Naive B cell (primary cell): ENCODE data around the gene TMOD4. TPM values are rescaled to one million over a fixed set of nuclear protein-coding genes. Genes with fewer than 3 reads are reported as not detected.

ENCODE experiments used
- ATAC-seq, 2 donors: fragments of 150-1000 bp; cut with Tn5 transposase; 2 replicates each; pipeline ENCODE4 v1.10.0; 2021; ENCODE audit warnings: low read depth in 2 of 2, mild to moderate bottlenecking in 2 of 2, moderate library complexity in 2 of 2
- DNase-seq: peaks from one replicate; pipeline ENCODE4 v3.0.0; 2022
- H3K27ac Mint-ChIP-seq, 6 donors: one replicate each; pipeline ENCODE4 v1.8.0; 2020 to 2022; ENCODE audit warnings: mild to moderate bottlenecking in 6 of 6, mixed read lengths in 6 of 6, moderate library complexity in 5 of 6, inconsistent platforms in 2 of 6
- H3K27me3 Mint-ChIP-seq, 3 donors: one replicate each; pipeline ENCODE4 v1.8.0; 2021 to 2022; ENCODE audit warnings: mixed read lengths in 3 of 3, mild to moderate bottlenecking in 1 of 3
- H3K36me3 Mint-ChIP-seq, 2 donors: one replicate each; pipeline ENCODE4 v1.8.0; 2020 to 2022; ENCODE audit warnings: mixed read lengths in 2 of 2, inconsistent platforms in 1 of 2, mild to moderate bottlenecking in 1 of 2
- H3K4me1 Mint-ChIP-seq, 3 donors: one replicate each; pipeline ENCODE4 v1.8.0; 2020 to 2022; ENCODE audit warnings: mixed read lengths in 3 of 3, inconsistent platforms in 1 of 3, mild to moderate bottlenecking in 1 of 3, moderate library complexity in 1 of 3
- H3K4me3 Mint-ChIP-seq, 8 donors: one replicate each; pipeline ENCODE4 v1.8.0; 2020 to 2022; ENCODE audit warnings: mild to moderate bottlenecking in 8 of 8, mixed read lengths in 8 of 8, moderate library complexity in 8 of 8, inconsistent platforms in 2 of 8
- H3K9me3 Mint-ChIP-seq, 7 donors: one replicate each; pipeline ENCODE4 v1.8.0; 2020 to 2022; ENCODE audit warnings: mixed read lengths in 7 of 7, mild to moderate bottlenecking in 5 of 7, inconsistent platforms in 2 of 7, moderate library complexity in 1 of 7
- polyA plus RNA-seq, 6 donors: library from polyadenylated mRNA; unstranded; fragments of 300-500 nt; fragmentation: Illumina TruSeq; gene quantifications; one replicate each; pipeline ENCODE4 v1.2.3, GENCODE V29; 2021; ENCODE audit warnings: low read depth in 6 of 6

Gene TMOD4
- polyA plus RNA-seq, 6 donors from 2014 or later = 0.32 to 1.2 (median 0.53) TPM; not detected in 3

DNA sequence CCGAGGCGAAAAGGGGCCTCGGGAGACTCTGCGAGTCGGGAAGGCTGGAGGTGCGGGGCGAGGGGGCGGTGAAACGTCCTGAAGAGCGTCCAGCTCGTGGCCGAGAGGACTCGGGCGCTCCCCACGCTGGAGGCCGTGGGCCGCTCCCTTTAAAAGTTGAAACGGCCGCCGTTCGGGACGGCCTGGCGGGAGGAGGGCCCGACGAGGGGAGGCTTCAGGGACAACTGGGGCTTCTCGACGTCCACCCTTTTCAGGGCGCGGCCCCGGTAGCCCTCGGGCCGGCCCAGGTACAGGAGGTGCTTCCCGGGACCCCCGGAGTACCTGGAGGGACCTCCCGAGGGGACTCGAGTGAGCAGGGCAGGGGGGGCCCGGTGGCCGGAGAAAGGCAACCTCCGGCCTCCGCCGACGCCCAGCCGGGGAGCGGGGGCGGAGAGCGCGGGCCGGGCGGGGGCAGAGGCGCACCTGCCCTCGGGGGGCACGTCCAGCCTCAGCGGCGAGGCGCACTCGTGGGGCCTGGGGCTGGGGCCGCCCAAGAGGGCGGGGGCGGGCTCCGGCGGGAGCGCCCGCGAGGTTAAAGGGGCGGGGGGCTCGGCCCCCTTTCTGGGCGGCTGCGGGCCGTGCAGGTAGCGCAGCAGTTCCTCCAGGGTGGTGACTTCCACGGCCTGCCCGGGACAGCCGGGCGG, 43.3 kb downstream of the TMOD4 start:
- Mint-ChIP-seq H3K27ac (no peak overlapping the region), H3K9me3 (no peaks in the 10 kb centered on the region), H3K4me1 (peaks cover 4 to 15% (median 13%) of the 10 kb centered on the region in 3 donors), H3K27me3 (no peaks in the 10 kb centered on the region), H3K36me3 (no peaks in the 10 kb centered on the region), H3K4me3 (peak overlapping the region in 1 of 8 donors; percentile 84)
- no peak for ATAC-seq
- no peak for DNase-seq

DNA sequence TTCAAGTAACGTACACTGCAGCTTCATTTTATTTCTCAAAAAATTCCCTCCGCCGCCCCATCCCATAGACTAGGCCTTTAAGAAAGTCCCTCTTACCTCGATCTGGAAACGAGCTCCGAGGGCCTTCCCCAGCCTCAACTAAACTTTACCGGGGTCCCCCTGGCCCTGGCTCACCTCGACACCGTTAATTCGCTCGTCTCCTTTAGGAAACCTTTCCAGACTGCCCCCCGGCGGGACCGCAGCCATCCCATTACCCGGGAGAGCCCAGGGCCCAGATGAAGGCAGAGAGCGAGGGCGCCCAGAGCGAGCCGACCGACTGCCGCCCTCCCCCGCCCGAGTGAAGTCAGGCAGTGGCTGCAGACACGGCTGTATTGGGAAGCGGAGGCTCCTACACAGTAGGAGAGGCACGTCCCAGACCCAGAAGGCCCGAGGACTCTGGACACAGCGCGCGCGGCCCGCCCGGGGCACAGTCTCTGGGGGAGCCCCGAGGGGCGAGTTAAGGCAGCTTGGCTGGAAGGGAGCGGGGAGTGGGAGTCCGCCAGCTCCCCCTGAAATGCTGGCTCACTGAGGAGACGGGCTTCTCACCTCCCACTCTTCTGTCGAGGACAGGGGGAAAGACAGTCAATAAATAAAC, 44.0 kb downstream of the TMOD4 start:
- no peaks in the 10 kb centered on the region for H3K27me3 Mint-ChIP-seq
- H3K4me3 Mint-ChIP-seq = peak overlapping the region; percentile 76 to 90 (median 86)
- DNase-seq = no peak
- no peaks in the 10 kb centered on the region for H3K9me3 Mint-ChIP-seq
- peaks cover 4 to 15% (median 13%) of the 10 kb centered on the region in 3 donors for H3K4me1 Mint-ChIP-seq
- peak overlapping the region in 3 of 6 donors; percentile 27 to 93 (median 66) for H3K27ac Mint-ChIP-seq
- no peak for ATAC-seq
- H3K36me3 Mint-ChIP-seq = no peaks in the 10 kb centered on the region

DNA sequence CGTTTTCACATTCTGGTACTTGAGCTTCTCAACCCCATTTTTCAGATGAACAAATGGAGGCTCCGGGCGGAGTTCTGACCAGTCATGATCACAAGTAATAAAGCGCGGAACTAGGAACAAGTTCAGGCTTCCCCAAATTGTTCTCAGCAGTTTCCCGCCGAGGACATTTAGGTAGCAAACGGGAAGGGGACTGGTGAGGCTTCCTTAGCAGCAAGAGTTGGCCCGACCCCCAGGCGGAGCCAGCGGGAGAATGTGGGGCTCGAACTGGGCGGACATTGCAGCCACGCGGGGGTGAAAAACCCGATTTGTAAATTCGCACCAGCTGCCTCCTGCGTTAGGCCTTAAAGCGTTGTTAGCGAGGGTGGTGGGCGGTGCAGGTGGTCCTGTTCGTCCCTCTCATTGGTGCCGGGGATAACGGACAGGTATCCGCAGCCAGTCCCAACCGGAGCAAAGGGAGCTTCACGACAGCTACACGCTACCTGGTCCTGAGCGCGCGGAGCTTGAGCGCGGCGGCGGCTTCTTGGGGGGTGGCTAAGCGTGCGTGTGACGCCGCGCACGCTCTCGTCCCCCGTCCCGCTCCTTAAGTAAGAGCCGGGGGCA, 44.7 kb downstream of the TMOD4 start:
- Mint-ChIP-seq H3K9me3 (no peaks in the 10 kb centered on the region), H3K27ac (peak overlapping the region in 5 of 6 donors; percentile 9 to 93 (median 66)), H3K27me3 (no peaks in the 10 kb centered on the region), H3K36me3 (no peaks in the 10 kb centered on the region), H3K4me3 (peak overlapping the region; percentile 76 to 90 (median 86)), H3K4me1 (peaks cover 4 to 15% (median 13%) of the 10 kb centered on the region in 3 donors)
- ATAC-seq (peak; percentile 99 to 100), DNase-seq (peak; percentile 84)

DNA sequence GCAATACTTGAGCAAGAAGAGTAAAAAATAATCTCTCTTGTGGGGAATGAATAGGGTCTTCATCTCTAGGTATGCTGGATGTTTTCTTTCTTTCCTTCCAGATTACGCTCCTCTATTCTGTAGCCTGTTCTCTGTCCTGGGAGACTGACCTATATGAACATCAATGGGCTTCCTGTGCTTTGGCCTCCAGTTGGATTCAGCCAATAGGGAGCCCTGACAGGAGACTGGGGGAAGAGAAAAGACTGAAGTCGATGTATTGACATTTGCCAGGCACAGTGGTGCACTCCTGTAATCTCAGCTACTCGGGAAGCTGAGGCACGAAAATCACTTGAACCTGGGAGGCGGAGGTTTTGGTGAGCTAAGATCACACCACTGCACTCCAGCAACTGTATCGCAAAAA, 47.0 kb downstream of the TMOD4 start:
- DNase-seq = no peak
- Mint-ChIP-seq H3K36me3 (no peaks in the 10 kb centered on the region), H3K9me3 (no peaks in the 10 kb centered on the region), H3K27ac (no peak overlapping the region), H3K4me3 (no peak overlapping the region), H3K4me1 (peaks cover 4 to 15% (median 13%) of the 10 kb centered on the region in 3 donors), H3K27me3 (no peaks in the 10 kb centered on the region)
- no peak for ATAC-seq

DNA sequence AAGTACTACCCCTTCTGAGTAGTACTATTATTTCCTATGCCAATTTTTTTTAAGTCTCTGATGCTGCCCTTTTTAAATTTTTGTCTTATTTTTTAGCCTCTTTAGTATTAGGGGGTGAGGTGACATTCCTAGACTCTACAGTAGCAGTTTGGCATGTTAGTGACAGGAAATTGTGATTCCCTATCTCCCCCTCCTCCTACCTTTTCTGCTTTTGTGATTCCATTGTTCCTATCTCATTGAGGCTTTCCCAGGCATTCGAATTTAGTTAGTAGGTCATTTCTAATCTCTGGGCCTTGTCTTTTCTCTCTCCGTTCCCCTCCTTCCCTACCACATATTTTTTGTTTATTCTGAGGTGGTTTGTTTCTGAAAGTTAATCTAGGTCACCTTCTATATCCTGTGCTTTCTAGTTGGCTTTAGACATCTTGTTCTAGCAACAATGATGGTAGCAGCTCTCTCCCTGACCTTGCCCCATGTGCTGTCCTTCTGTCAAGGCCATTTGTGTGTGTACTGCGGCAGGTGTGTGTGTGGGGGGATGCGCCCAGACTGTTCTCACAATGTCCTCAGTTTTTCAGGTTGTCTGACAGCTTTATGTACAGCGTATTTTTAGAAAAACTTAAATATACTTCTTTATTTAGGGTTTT, 50.9 kb downstream of the TMOD4 start:
- Mint-ChIP-seq H3K4me3 (no peak overlapping the region), H3K27me3 (no peaks in the 10 kb centered on the region), H3K27ac (peak overlapping the region in 2 of 6 donors; percentile 4 to 19), H3K4me1 (no peaks in the 10 kb centered on the region), H3K36me3 (peaks cover 0 to 4% of the 10 kb centered on the region in 2 donors), H3K9me3 (no peaks in the 10 kb centered on the region)
- DNase-seq (no peak), ATAC-seq (no peak)

Other genes starting within 250 kb of the TMOD4 start
- gene SETDB1, start 249.6 kb downstream of the TMOD4 start, polyA plus RNA-seq = 10 to 100 TPM; 16.5 to 30.5 (median 22.6) TPM
- 100 to 1,000 TPM in 4 of 6 donors, 10 to 100 TPM in 2; 95.5 to 127 (median 115) TPM for gene CERS2, start 201.1 kb downstream of the TMOD4 start, polyA plus RNA-seq
- gene ANXA9, start 193.7 kb downstream of the TMOD4 start, polyA plus RNA-seq = under 1 TPM in 2 of 6 donors, not detected in 4; 0.13 to 0.42 TPM
- gene MINDY1, start 169.1 kb downstream of the TMOD4 start, polyA plus RNA-seq = 1 to 10 TPM; 2.4 to 8.8 (median 3.5) TPM
- 10 to 100 TPM; 40.2 to 89.9 (median 48.7) TPM for gene PRUNE1, start 167.5 kb downstream of the TMOD4 start, polyA plus RNA-seq
- under 1 TPM in 1 of 6 donors, not detected in 5; 0.19 TPM for gene BNIPL, start 139.4 kb downstream of the TMOD4 start, polyA plus RNA-seq
- gene C1orf56, start 128.2 kb downstream of the TMOD4 start, polyA plus RNA-seq = 10 to 100 TPM in 1 of 6 donors, 1 to 10 TPM in 5; 1.3 to 10.7 (median 8.2) TPM
- 100 to 1,000 TPM in 5 of 6 donors, 10 to 100 TPM in 1; 98.9 to 152 (median 119) TPM for gene CDC42SE1, start 116.4 kb downstream of the TMOD4 start, polyA plus RNA-seq
- 1 to 10 TPM in 5 of 6 donors, under 1 TPM in 1; 0.82 to 3.1 (median 2.5) TPM for gene MLLT11, start 115.6 kb downstream of the TMOD4 start, polyA plus RNA-seq
- gene GABPB2, start 105.2 kb downstream of the TMOD4 start, polyA plus RNA-seq = 1 to 10 TPM; 2.4 to 9.2 (median 4.8) TPM
- gene SEMA6C, start 29.4 kb downstream of the TMOD4 start, polyA plus RNA-seq = not detected
- 10 to 100 TPM in 2 of 6 donors, 1 to 10 TPM in 3, not detected in 1; 5.0 to 15.6 (median 8.3) TPM for gene TNFAIP8L2, start 19.3 kb downstream of the TMOD4 start, polyA plus RNA-seq
- gene LYSMD1, start 10.1 kb downstream of the TMOD4 start, polyA plus RNA-seq = 1 to 10 TPM in 1 of 6 donors, under 1 TPM in 4, not detected in 1; 0.25 to 1.1 (median 0.60) TPM
- gene SCNM1, start 9.8 kb downstream of the TMOD4 start, polyA plus RNA-seq = 10 to 100 TPM; 62.2 to 96.1 (median 71.2) TPM
- gene VPS72, start 14.2 kb upstream of the TMOD4 start, polyA plus RNA-seq = 10 to 100 TPM; 58.1 to 81.1 (median 72.1) TPM
- 10 to 100 TPM; 17.0 to 22.9 (median 19.7) TPM for gene PIP5K1A, start 22.6 kb upstream of the TMOD4 start, polyA plus RNA-seq
- gene PSMD4, start 78.8 kb upstream of the TMOD4 start, polyA plus RNA-seq = 100 to 1,000 TPM; 253 to 417 (median 291) TPM
- gene ZNF687, start 106.3 kb upstream of the TMOD4 start, polyA plus RNA-seq = 1 to 10 TPM in 4 of 6 donors, under 1 TPM in 2; 0.08 to 2.6 (median 1.6) TPM
- 10 to 100 TPM; 35.0 to 80.3 (median 61.5) TPM for gene PI4KB, start 151.4 kb upstream of the TMOD4 start, polyA plus RNA-seq
- gene RFX5, start 171.3 kb upstream of the TMOD4 start, polyA plus RNA-seq = 100 to 1,000 TPM; 113 to 139 (median 130) TPM
- under 1 TPM in 2 of 6 donors, not detected in 4; 0.20 to 0.53 TPM for gene SELENBP1, start 196.7 kb upstream of the TMOD4 start, polyA plus RNA-seq
- gene PSMB4, start 223.6 kb upstream of the TMOD4 start, polyA plus RNA-seq = 10 to 100 TPM; 50.2 to 79.3 (median 57.7) TPM